H1 (cell line): ENCODE results near the gene RND3. TPM values are rescaled to one million over a fixed set of nuclear protein-coding genes. Genes with fewer than 3 reads are reported as not detected.

ENCODE experiments used
- ATF2 ChIP-seq: IDR thresholded peaks from 2 replicates; pipeline ENCODE4 v1.6.1; 2012; ENCODE audit warnings: low read length, inconsistent platforms
- CHD1 ChIP-seq: IDR thresholded peaks from 2 replicates; pipeline ENCODE4 v1.6.1; 2012; ENCODE audit warnings: low read depth, low read length, improper control_type of control experiment
- CREB1 ChIP-seq: IDR thresholded peaks from 2 replicates; pipeline ENCODE4 v1.6.1; 2012; ENCODE audit warnings: inconsistent platforms
- FOSL1 ChIP-seq: IDR thresholded peaks from 2 replicates; pipeline ENCODE4 v1.6.1; 2011; ENCODE audit warnings: mild to moderate bottlenecking, low read depth, low read length, moderate library complexity; ENCODE audit not compliant: insufficient read depth
- JUN ChIP-seq: IDR thresholded peaks from 2 replicates; pipeline ENCODE4 v1.6.1; 2011; ENCODE audit warnings: low read depth, mild to moderate bottlenecking, improper control_type of control experiment, low read length
- KDM4A ChIP-seq: IDR thresholded peaks from one replicate; pipeline ENCODE4 v1.7.1; 2012; ENCODE audit warnings: low read depth, mild to moderate bottlenecking, moderate library complexity, low read length, inconsistent platforms; ENCODE audit not compliant: severe bottlenecking
- NRF1 ChIP-seq: IDR thresholded peaks from 2 replicates; pipeline ENCODE4 v1.6.1; 2011; ENCODE audit warnings: mild to moderate bottlenecking, low read depth, low read length, improper control_type of control experiment
- PHF8 ChIP-seq: fragments of 200-600 bp; sonication (generic); conservative IDR thresholded peaks from 2 replicates; pipeline ENCODE4 v1.7.1; 2012; ENCODE audit warnings: low read depth, mild to moderate bottlenecking, inconsistent platforms, low read length, moderate library complexity
- POLR2AphosphoS5 ChIP-seq: IDR thresholded peaks from 2 replicates; pipeline ENCODE4 v1.6.1; 2011; ENCODE audit warnings: low read depth, low read length
- POU5F1 ChIP-seq: IDR thresholded peaks from 2 replicates; pipeline ENCODE4 v1.6.1; 2011; ENCODE audit warnings: low read depth, mild to moderate bottlenecking, low read length, moderate library complexity
- RBBP5 ChIP-seq: IDR thresholded peaks from 2 replicates; pipeline ENCODE4 v1.7.1; 2012; ENCODE audit warnings: low read depth, mild to moderate bottlenecking, inconsistent platforms, low read length, moderate library complexity, borderline replicate concordance
- RNF2 ChIP-seq: fragments of 200-900, 300-1000 bp; sonication (generic); IDR thresholded peaks from 2 replicates; pipeline ENCODE4 v1.7.1; 2016; ENCODE audit warnings: borderline replicate concordance, low read depth, mild to moderate bottlenecking, antibody characterized with exemption, low read length; ENCODE audit not compliant: poor library complexity, severe bottlenecking; ENCODE audit errors: missing control alignments
- SAP30 ChIP-seq: fragments of 300-600 bp; sonication (generic); IDR thresholded peaks from 2 replicates; pipeline ENCODE4 v1.7.1; 2012; ENCODE audit warnings: low read length, moderate library complexity, mild to moderate bottlenecking, inconsistent platforms; ENCODE audit not compliant: insufficient read depth, insufficient replicate concordance
- SIN3A ChIP-seq, 2 experiments: IDR thresholded peaks in 1 of 2; conservative IDR thresholded peaks in 1 of 2; 2 replicates each; pipeline ENCODE4 v1.6.1; 2011 to 2012; ENCODE audit warnings: low read length in 2 of 2, improper control_type of control experiment in 1 of 2, low read depth in 1 of 2, mild to moderate bottlenecking in 1 of 2
- SIX5 ChIP-seq: IDR thresholded peaks from 2 replicates; pipeline ENCODE4 v1.6.1; 2011; ENCODE audit warnings: mild to moderate bottlenecking, low read depth, low read length
- SP1 ChIP-seq: IDR thresholded peaks from 2 replicates; pipeline ENCODE4 v1.6.1; 2011; ENCODE audit warnings: low read depth, low read length
- SUZ12 ChIP-seq: fragments of 200-600 bp; sonication (generic); IDR thresholded peaks from 2 replicates; pipeline ENCODE4 v1.6.1; 2012; ENCODE audit warnings: mild to moderate bottlenecking, inconsistent platforms, low read length, moderate library complexity, mixed read lengths
- TCF12 ChIP-seq: IDR thresholded peaks from 2 replicates; pipeline ENCODE4 v1.6.1; 2011; ENCODE audit warnings: low read depth, mild to moderate bottlenecking, low read length
- TEAD4 ChIP-seq: IDR thresholded peaks from 2 replicates; pipeline ENCODE4 v1.6.1; 2012; ENCODE audit warnings: low read depth, low read length, inconsistent platforms, mixed read lengths
- ZNF274 ChIP-seq: IDR thresholded peaks from 2 replicates; pipeline ENCODE4 v1.7.0; 2012; ENCODE audit warnings: low read length, borderline replicate concordance; ENCODE audit errors: extremely low read depth
- polyA plus RNA-seq, 7 experiments: library from polyadenylated mRNA; depleted of rRNA in 3 of 7; stranded (reverse) in 5 of 7; unstranded in 2 of 7; fragments of >200 nt in 5 of 7; fragments of 200-250 nt in 2 of 7; gene quantifications; 1 replicate in 5 of 7; 2 replicates in 1 of 7; 4 replicates in 1 of 7; pipeline versions ENCODE4 v1.2.1 to v1.2.3, GENCODE V29; 2011 to 2013; ENCODE audit warnings: missing spikeins in 2 of 7, mixed read lengths in 2 of 7
- total RNA-seq: library from RNA; stranded (reverse); fragmentation: NEBNext Ultra II Directional; extraction: Animal tissue kit (Norgen Biotek cat#: 25700); gene quantifications from 2 replicates; pipeline ENCODE4 v1.2.1, GENCODE V29; 2021
- TF ChIP-seq, protein P1 (sequence below): IDR thresholded peaks from 2 replicates; pipeline ENCODE4 v1.6.1; 2012; ENCODE audit warnings: inconsistent platforms

RND3 gene
- total and polyA plus RNA-seq, 2 of the 8 experiments (the other 6 are each of a cell fraction or from before 2014, with no cell fraction given) = 12.2 to 25.6 TPM

DNA sequence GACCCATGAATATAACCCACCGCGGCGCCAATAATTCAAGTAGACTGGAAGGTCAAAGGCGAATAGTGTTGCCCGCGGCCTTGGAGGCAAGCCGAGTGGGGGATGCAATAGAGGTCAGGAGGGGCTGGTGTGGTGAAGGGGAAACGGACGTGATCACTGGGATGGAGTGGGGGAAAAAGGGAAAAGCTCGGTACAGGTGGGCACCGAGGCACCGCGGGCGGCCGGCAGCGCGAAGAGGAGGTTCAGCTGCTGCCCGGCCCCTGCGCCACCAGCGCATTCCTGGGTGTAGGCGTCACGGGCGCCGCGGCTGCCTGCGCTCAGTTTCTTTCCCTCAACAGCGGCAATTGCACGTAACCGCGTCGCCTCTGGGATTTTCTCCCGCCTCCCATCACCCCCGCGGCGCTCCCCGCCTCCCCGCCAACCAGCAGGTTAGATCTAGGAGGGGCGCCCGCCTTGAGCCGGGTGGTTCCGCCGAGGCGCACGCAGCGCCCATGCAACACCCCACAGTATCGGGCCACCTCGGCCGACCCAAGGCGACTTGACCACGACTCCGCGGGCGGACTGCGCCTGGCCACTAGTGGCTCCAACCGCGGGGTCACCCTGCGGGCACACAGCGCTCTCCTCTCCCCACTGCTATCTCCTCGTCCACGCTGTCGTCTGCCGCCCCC is 1.5 kb downstream of the RND3 start (continued):
- TF ChIP-seq SAP30 (no peak), KDM4A (peak; percentile 85), TCF12 (no peak), SUZ12 (peak; percentile 41; the same call in 1 of the 2 replicates), FOSL1 (no peak), ZNF274 (no peak), NRF1 (no peak), SIX5 (no peak), RBBP5 (peak; percentile 31; the same call in 1 of the 2 replicates), CHD1 (no peak), POU5F1 (no peak), ATF2 (no peak), SP1 (no peak), TEAD4 (peak; percentile 54; the same call in 1 of the 2 replicates), POLR2AphosphoS5 (peak; percentile 53; the same call in 1 of the 2 replicates), RNF2 (no peak), JUN (no peak), PHF8 (peak; percentile 46; the same call in 1 of the 2 replicates), SIN3A (conservative IDR thresholded peaks at IDR 0.05 in 1 of 2, IDR thresholded peaks at IDR 0.05 in 1 of 2; ENCODE audit: low read depth in 1 of 2, low read length in 2 of 2) (no peak), CREB1 (peak; percentile 42; the same call in 1 of the 2 replicates)
- TF ChIP-seq, protein P1, sequence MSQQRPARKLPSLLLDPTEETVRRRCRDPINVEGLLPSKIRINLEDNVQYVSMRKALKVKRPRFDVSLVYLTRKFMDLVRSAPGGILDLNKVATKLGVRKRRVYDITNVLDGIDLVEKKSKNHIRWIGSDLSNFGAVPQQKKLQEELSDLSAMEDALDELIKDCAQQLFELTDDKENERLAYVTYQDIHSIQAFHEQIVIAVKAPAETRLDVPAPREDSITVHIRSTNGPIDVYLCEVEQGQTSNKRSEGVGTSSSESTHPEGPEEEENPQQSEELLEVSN = peak; percentile 43
